Stimulated activated CD8-positive, alpha-beta memory T cell treated with anti-CD3 and anti-CD28 coated beads, Interleukin-2, amount 100 ng/mL, for 48 hours (primary cell): Measurements from ENCODE around the gene BNIP5.
"Not testable (repeated sequence)": the region's sequence is repeated elsewhere in the genome, so short reads cannot be mapped to it uniquely, and the experiment has no call there.

ENCODE experiments used
- DNase-seq, 2 donors: peaks; one replicate each; pipeline ENCODE4 v3.0.0-alpha.2; 2020; ENCODE audit warnings: low read depth in 2 of 2

The BNIP5 gene

GRCh38 chr6:36364669-36365479 is 28.2 kb upstream of the BNIP5 start:
- no peak for DNase-seq

DNA sequence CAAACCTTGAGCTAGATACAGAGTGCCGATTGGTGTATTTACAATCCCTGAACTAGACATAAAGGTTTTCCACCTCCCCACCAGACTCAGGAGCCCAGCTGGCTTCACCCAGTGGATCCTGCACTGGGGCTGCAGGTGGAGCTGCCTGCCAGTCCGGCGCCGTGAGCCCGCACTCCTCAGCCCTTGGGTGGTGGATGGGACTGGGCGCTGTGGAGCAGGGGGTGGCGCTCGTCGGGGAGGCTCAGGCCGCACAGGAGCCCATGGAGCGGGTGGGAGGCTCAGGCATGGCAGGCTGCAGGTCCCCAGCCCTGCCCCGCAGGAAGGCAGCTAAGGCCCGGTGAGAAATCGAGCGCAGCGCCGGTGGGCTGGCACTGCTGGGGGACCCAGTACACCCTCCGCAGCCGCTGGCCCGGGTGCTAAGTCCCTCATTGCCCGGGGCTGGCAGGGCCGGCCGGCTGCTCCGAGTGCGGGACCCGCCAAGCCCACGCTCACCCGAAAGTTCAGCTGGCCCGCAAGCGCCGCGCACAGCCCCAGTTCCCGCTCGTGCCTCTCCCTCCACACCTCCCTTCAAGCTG is 27.5 kb upstream of the BNIP5 start:
- DNase-seq: not testable (repeated sequence)

DNA sequence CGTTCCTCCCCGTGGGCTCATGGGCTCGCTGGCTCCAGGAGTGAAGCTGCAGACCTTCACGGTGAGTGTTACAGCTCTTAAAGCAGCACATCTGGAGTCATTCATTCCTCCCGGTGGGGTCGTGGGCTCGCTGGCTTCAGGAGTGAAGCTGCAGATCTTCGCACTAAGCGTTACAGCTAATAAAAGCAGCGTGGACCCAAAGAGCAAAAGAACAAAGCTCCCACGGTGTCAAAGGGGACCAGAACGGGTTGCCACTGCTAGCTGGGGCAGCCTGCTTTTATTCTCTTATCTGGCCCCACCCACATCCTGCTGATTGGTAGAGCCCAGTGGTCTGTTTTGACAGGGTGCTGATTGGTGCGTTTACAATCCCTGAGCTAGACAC is 26.7 kb upstream of the BNIP5 start:
- DNase-seq: not testable (repeated sequence)

GRCh38 chr6:36362551-36363370 is 26.1 kb upstream of the BNIP5 start:
- DNase-seq: no peak

GRCh38 chr6:36361071-36361470 is 24.4 kb upstream of the BNIP5 start:
- no peak for DNase-seq

DNA sequence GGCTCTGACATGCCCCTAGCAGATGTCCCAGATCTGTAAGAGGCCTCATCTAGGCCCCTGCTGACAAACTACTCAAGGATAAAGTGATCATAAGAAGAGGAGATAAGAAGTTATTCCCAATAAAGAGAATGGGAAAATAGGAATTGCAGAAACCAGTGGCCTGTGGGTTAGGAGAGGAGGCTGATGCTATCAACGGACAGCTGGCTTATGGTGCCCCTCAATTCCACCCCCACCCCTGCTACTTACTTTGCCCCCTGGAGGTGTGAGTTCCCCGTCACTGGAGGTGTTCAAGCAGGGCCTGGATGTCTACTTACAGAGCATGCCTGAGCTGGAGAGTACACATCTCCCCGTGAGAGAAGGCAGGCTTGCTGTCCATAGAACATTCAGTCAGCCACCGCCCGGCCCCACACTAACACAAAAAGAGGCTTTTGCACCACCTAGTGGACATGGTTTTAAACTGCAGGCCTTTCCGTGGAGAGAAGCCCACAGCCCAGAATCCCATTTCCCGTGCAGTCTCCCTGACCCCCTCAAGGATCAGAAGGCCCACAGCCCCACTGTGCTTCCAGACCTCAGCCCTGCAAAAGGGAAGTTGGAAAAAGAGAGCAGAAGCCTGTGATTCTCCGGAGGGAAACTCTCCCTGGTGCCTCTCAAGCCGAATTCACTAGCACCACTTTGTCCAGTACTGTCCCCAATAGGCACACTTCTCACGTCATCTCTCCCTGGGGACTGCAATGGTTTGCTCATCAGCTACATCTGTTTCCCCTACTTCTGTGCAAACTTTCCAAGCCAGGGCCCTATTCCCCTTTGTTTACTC is 23.8 kb upstream of the BNIP5 start:
- peak; percentile 35 to 47 for DNase-seq

DNA sequence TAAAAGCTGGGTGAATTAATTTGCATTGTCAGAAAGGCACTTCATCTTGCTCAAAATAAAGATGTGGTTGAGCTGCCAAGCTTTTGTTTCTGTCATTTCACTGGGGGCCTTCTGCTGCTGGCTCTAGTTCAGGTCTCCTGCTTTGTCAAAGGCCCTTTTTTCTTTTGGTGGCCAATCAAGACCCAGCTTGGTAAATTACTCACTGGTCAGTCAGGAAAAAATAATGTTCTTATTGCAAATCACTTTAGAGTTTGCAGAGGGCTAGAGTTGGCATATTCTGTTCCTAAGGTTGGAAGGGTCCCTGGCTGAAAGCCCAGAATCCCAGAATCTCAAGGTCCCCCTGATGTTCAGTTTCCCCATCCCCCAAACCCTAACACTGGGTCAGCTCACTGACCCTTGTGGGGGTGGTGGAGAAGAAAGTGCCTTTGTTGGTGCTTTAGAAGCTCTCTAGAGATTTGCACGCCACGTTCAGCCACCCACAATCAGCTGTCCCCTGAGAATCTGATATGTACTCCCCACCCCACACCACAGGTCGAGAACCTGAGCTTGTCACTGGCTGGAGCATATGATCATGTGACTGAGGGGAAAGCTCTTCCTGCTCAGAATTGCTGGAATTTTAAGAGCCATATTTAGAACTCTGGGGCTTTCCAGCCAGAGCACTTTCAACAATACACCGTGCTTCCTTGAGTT is 21.7 kb upstream of the BNIP5 start:
- DNase-seq: no peak

GRCh38 chr6:36357872-36358225 is 21.2 kb upstream of the BNIP5 start:
- no peak for DNase-seq

DNA sequence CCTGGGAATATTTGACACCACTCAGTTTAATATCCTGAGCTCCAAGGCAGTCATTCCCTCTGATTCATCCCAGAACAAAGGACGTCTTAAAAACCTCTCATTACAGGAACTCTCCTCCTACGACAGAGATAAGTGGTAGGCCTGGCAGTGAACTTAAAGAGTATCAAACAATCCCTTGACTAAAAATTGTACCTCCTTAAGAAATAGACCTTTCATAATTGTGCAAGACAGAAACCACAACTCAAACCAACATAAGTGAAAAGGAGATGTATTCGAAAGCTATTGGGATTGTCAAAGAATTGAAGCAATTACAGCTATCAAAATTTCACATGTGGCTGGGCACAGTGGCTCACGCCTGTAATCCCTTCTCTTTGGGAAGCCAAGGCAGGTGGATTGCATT is 19.1 kb upstream of the BNIP5 start:
- no peak for DNase-seq

- no peak for DNase-seq
These were observed 16.8 kb upstream of the BNIP5 start for GRCh38 chr6:36353411-36353915.

- DNase-seq: no peak
These were observed 15.9 kb upstream of the BNIP5 start for GRCh38 chr6:36352477-36353157.

GRCh38 chr6:36350681-36351571 is 14.2 kb upstream of the BNIP5 start:
- DNase-seq: no peak

GRCh38 chr6:36350082-36350481 is 13.4 kb upstream of the BNIP5 start:
- DNase-seq: no peak

- DNase-seq: no peak
These were observed 12.6 kb upstream of the BNIP5 start for GRCh38 chr6:36349240-36349639.

DNA sequence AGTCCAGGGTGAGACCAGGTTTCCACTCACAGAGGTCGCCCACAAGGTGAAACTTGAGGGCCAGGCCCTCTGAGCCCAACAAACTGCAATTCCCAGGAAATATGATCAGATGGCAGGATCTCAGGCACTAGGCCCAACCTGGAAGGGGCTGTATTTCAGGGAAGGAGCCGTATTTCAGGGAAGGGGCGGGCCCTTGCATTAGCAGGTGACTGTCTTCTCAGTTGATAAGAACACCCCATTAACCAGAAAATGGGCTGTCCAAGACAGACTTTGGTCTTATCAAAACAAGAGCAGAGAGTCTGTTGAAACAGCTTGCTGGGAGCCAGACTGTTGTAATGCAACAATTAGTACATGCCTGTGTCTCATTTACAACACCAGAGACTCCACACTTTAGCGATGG is 10.9 kb upstream of the BNIP5 start:
- no peak for DNase-seq

DNA sequence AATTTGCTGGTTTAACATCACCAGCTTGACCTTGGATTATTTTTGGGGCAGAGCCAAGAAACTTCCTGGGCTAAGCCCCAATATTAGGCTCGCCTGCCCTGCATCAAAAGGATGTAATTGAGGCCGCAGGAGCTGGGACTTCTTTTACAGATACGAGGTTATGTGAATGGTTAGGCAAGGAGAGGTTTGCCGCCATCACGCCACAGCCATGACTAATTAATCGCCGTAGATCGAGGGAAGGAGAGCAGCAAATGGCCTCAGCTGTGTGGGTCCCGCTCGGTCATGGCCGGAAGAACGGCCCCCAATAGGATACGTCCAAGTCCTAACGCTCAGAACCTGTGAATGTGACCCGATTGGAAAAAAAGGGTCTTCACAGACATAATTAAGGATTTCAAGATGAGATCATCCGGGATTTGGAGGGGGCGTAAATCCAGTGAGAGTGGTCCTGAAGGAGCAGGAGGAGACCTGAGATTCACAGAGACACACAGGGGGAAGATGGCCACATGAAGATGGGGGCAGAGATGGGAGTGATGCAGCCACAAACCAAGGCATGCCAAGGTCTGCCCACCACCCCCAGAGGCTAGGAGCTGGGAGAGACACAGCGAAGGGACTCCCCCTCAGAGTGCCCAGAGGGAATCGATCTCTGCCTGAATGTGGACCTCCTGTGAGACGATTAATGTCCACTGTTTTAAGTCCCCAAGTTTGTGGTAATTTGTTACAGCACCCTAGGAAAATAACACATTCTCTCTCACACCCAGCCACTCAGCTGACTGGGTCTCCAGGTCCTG is 10.0 kb upstream of the BNIP5 start:
- DNase-seq: no peak

DNA sequence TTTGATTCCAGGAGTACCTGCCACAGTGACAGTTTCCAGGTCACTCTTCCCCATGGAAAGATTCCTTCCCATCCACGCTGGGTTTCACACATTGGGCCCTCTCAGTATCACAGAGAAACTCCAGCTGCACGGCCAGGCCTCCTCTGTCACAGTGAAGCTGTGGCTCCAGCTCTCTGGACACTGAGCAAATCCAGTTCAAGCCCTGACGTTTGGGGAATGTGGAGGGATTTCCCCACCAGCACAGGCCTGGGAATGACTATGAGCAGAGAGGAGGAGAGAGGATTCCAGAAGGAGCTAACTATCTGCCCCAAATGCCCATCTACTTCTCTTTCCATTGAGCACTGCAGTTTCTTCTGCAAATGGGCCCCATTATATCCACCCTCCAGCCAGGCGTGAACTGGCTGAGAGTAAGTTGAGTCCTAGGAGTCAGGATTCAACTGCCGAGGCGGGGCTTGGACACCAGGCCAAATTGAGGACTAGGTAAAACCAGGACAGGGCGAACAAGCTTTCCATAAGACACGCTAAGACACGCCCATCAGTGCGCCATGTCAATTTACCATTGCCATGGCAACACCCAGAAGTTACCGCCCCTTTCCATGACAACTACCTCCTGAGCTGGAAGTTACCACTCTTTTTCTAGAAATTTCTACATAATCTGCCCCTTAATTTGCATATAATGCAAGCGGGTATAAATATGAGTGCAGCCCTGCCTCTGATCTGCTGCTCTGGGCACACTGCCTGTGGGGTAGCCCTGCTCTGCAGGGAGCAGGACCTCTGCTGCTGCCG is 9.2 kb upstream of the BNIP5 start:
- DNase-seq: no peak

DNA sequence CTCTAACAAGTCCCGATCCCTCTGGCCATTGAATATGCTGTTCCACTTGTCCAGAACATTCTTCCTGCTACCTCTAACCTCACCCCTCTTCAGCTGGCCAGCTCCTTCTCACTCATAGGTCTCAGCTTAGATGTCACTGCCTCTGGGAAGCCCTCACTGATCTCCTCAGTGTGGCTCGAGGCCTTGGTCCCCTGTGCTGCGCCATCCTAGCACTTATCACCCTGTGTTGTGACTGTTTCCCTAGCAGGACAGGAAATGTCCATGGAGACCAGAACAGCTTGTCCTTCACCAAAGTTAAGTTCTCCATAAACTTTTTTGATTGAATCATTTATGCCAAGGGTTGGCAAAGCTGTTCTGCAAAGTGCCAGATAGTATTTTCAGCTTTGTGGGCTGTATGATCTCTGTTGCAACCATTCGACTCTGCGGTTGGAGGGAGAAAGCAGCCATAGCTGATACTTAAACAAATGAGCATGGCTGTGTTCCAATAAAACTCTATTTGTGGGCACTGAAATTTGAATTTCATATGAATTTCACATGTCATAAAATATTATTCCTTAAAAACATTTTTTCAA is 6.5 kb upstream of the BNIP5 start:
- DNase-seq: no peak
